ENCODE results near the gene CDC14B. TPM values are rescaled to one million over a fixed set of nuclear protein-coding genes. Genes with fewer than 3 reads are reported as not detected.

CDC14B gene
- total RNA-seq, 2 donors from 2014 or later: 18.4 to 19.2 TPM

GRCh38 chr9:96486386-96487028, 133.1 kb downstream of the CDC14B start:
- peak overlapping the region; percentile 72 to 81 for H3K27ac ChIP-seq
- no peaks in the 10 kb centered on the region for H3K27me3 ChIP-seq
- peak; percentile 74 for DNase-seq (ENCODE audit: low spot score)
- no peak for TF ChIP-seq CTCF (IDR thresholded peaks at IDR 0.05)
- peaks cover 0 to 38% of the 10 kb centered on the region in 2 donors for H3K4me1 ChIP-seq
- no peak overlapping the region for H3K4me3 ChIP-seq
- no peaks in the 10 kb centered on the region for H3K9me3 ChIP-seq
- peaks cover 45% of the 10 kb centered on the region for H3K36me3 ChIP-seq

GRCh38 chr9:96485280-96485679, 134.4 kb downstream of the CDC14B start:
- peak overlapping the region in 1 of 2 donors; percentile 72 for H3K27ac ChIP-seq
- H3K4me1 ChIP-seq: peaks cover 0 to 32% of the 10 kb centered on the region in 2 donors
- no peak overlapping the region for H3K4me3 ChIP-seq
- no peak for TF ChIP-seq CTCF (IDR thresholded peaks at IDR 0.05)
- H3K9me3 ChIP-seq: no peaks in the 10 kb centered on the region
- no peaks in the 10 kb centered on the region for H3K27me3 ChIP-seq
- H3K36me3 ChIP-seq: peaks cover 36% of the 10 kb centered on the region
- no peak for DNase-seq (ENCODE audit: low spot score)

GRCh38 chr9:96484521-96484931, 135.1 kb downstream of the CDC14B start:
- no peak overlapping the region for H3K4me3 ChIP-seq
- H3K9me3 ChIP-seq: no peaks in the 10 kb centered on the region
- no peaks in the 10 kb centered on the region for H3K27me3 ChIP-seq
- DNase-seq (ENCODE audit: low spot score): no peak
- H3K36me3 ChIP-seq: peaks cover 28% of the 10 kb centered on the region
- TF ChIP-seq CTCF (IDR thresholded peaks at IDR 0.05): no peak
- no peak overlapping the region for H3K27ac ChIP-seq
- H3K4me1 ChIP-seq: peaks cover 0 to 32% of the 10 kb centered on the region in 2 donors

GRCh38 chr9:96483733-96484390, 135.8 kb downstream of the CDC14B start:
- H3K4me3 ChIP-seq: no peak overlapping the region
- no peak overlapping the region for H3K27ac ChIP-seq
- peaks cover 22% of the 10 kb centered on the region for H3K36me3 ChIP-seq
- no peaks in the 10 kb centered on the region for H3K27me3 ChIP-seq
- no peak for TF ChIP-seq CTCF (IDR thresholded peaks at IDR 0.05)
- no peaks in the 10 kb centered on the region for H3K9me3 ChIP-seq
- peaks cover 0 to 32% of the 10 kb centered on the region in 2 donors for H3K4me1 ChIP-seq
- no peak for DNase-seq (ENCODE audit: low spot score)

- DNase-seq (ENCODE audit: low spot score): no peak
- H3K36me3 ChIP-seq: peaks cover 15% of the 10 kb centered on the region
- no peak overlapping the region for H3K27ac ChIP-seq
- H3K9me3 ChIP-seq: no peaks in the 10 kb centered on the region
- H3K4me3 ChIP-seq: no peak overlapping the region
- H3K27me3 ChIP-seq: no peaks in the 10 kb centered on the region
- peaks cover 0 to 25% of the 10 kb centered on the region in 2 donors for H3K4me1 ChIP-seq
- no peak for TF ChIP-seq CTCF (IDR thresholded peaks at IDR 0.05)
These were observed 136.4 kb downstream of the CDC14B start for GRCh38 chr9:96483197-96483596.

Data from right atrium auricular region (tissue), 2 donors.